KOPT-K1 (cell line): ENCODE results near the gene KANSL1L.

Experiments
- H3K27ac ChIP-seq: fragments of 200-600 bp; sonication (generic); 2 replicates; pipeline ENCODE4 v1.5.1; 2016; ENCODE audit warnings: antibody characterized with exemption, mild to moderate bottlenecking, low read depth, low read length; ENCODE audit not compliant: poor library complexity, severe bottlenecking
- H3K36me3 ChIP-seq: fragments of 200-600 bp; sonication (generic); 2 replicates; pipeline ENCODE4 v1.5.1; 2017; ENCODE audit warnings: antibody characterized with exemption, mild to moderate bottlenecking, low read length, moderate library complexity; ENCODE audit not compliant: insufficient read depth
- H3K9me3 ChIP-seq: fragments of 200-600 bp; sonication (generic); 2 replicates; pipeline ENCODE4 v1.5.1; 2017; ENCODE audit warnings: antibody characterized with exemption, low read length, mild to moderate bottlenecking; ENCODE audit not compliant: insufficient read depth, poor library complexity, severe bottlenecking

The KANSL1L gene

GRCh38 chr2:210072493-210072892 lies 98.7 kb downstream of the KANSL1L start:
- no peaks in the 10 kb centered on the region for H3K36me3 ChIP-seq
- H3K27ac ChIP-seq: no peak overlapping the region
- H3K9me3 ChIP-seq: no peaks in the 10 kb centered on the region

- no peaks in the 10 kb centered on the region for H3K36me3 ChIP-seq
- H3K9me3 ChIP-seq: no peaks in the 10 kb centered on the region
- H3K27ac ChIP-seq: no peak overlapping the region
Observed at GRCh38 chr2:210063306-210063705, 107.9 kb downstream of the KANSL1L start.

- Histone ChIP-seq H3K36me3 (no peaks in the 10 kb centered on the region), H3K27ac (no peak overlapping the region), H3K9me3 (peaks cover 26% of the 10 kb centered on the region)
Observed at GRCh38 chr2:210055825-210056224, 115.4 kb downstream of the KANSL1L start.

- H3K27ac ChIP-seq: no peak overlapping the region
- peaks cover 26% of the 10 kb centered on the region for H3K9me3 ChIP-seq
- H3K36me3 ChIP-seq: no peaks in the 10 kb centered on the region
Observed at GRCh38 chr2:210054696-210055095, 116.5 kb downstream of the KANSL1L start.

- H3K27ac ChIP-seq: no peak overlapping the region
- H3K36me3 ChIP-seq: peaks cover 3% of the 10 kb centered on the region; the same call in 1 of the 2 replicates
- H3K9me3 ChIP-seq: peaks cover 25% of the 10 kb centered on the region
Observed at GRCh38 chr2:210050885-210051284, 120.3 kb downstream of the KANSL1L start.

- Histone ChIP-seq H3K27ac (no peak overlapping the region), H3K36me3 (peaks cover 4% of the 10 kb centered on the region; the same call in 1 of the 2 replicates), H3K9me3 (peaks cover 16% of the 10 kb centered on the region)
Observed at GRCh38 chr2:210049831-210050230, 121.4 kb downstream of the KANSL1L start.

- Histone ChIP-seq H3K36me3 (peaks cover 4% of the 10 kb centered on the region; the same call in 1 of the 2 replicates), H3K27ac (no peak overlapping the region), H3K9me3 (peaks cover 11% of the 10 kb centered on the region)
Observed at GRCh38 chr2:210046851-210047500, 124.2 kb downstream of the KANSL1L start.

- Histone ChIP-seq H3K9me3 (no peaks in the 10 kb centered on the region), H3K36me3 (no peaks in the 10 kb centered on the region), H3K27ac (no peak overlapping the region)
Observed at GRCh38 chr2:210038078-210038477, 133.1 kb downstream of the KANSL1L start.

- H3K9me3 ChIP-seq: no peaks in the 10 kb centered on the region
- peaks cover 6% of the 10 kb centered on the region for H3K36me3 ChIP-seq
- H3K27ac ChIP-seq: no peak overlapping the region
Observed at GRCh38 chr2:210035679-210036078, 135.5 kb downstream of the KANSL1L start.

- Histone ChIP-seq H3K9me3 (no peaks in the 10 kb centered on the region), H3K27ac (no peak overlapping the region), H3K36me3 (peaks cover 6% of the 10 kb centered on the region)
Observed at GRCh38 chr2:210034087-210034683, 137.0 kb downstream of the KANSL1L start.

GRCh38 chr2:210028178-210028577 lies 143.0 kb downstream of the KANSL1L start:
- H3K27ac ChIP-seq: no peak overlapping the region
- H3K36me3 ChIP-seq: peaks cover 45% of the 10 kb centered on the region
- no peaks in the 10 kb centered on the region for H3K9me3 ChIP-seq

- Histone ChIP-seq H3K9me3 (no peaks in the 10 kb centered on the region), H3K27ac (no peak overlapping the region), H3K36me3 (peaks cover 51% of the 10 kb centered on the region)
Observed at GRCh38 chr2:210027608-210028007, 143.6 kb downstream of the KANSL1L start.

- no peaks in the 10 kb centered on the region for H3K9me3 ChIP-seq
- H3K27ac ChIP-seq: no peak overlapping the region
- peaks cover 85% of the 10 kb centered on the region for H3K36me3 ChIP-seq
Observed at GRCh38 chr2:210022824-210023223, 148.4 kb downstream of the KANSL1L start.

- no peaks in the 10 kb centered on the region for H3K9me3 ChIP-seq
- H3K36me3 ChIP-seq: peaks cover 98% of the 10 kb centered on the region
- H3K27ac ChIP-seq: no peak overlapping the region
Observed at GRCh38 chr2:210020138-210020537, 151.1 kb downstream of the KANSL1L start.

- Histone ChIP-seq H3K27ac (no peak overlapping the region), H3K36me3 (peaks cover 98% of the 10 kb centered on the region), H3K9me3 (no peaks in the 10 kb centered on the region)
Observed at GRCh38 chr2:210009896-210010295, 161.3 kb downstream of the KANSL1L start.

GRCh38 chr2:210009126-210009525 lies 162.1 kb downstream of the KANSL1L start:
- no peaks in the 10 kb centered on the region for H3K9me3 ChIP-seq
- no peak overlapping the region for H3K27ac ChIP-seq
- H3K36me3 ChIP-seq: peaks cover 96% of the 10 kb centered on the region
